Parathyroid adenoma (tissue), 2 donors: ENCODE results near the gene RNF13.
A peak's percentile ranks its signal among the peaks of the same experiment; 100 is the strongest.

Experiments
- H2AFZ ChIP-seq: fragments of 300-600 bp; sonication (generic); one replicate; pipeline ENCODE4 v1.7.0; 2017; ENCODE audit warnings: antibody characterized with exemption, mild to moderate bottlenecking
- H3K27ac ChIP-seq: fragments of 300-600 bp; sonication (generic); one replicate; pipeline ENCODE4 v1.7.0; 2017
- H3K27me3 ChIP-seq: fragments of 300-600 bp; sonication (generic); one replicate; pipeline ENCODE4 v1.7.0; 2017; ENCODE audit warnings: low read length; ENCODE audit not compliant: control insufficient read depth, insufficient read depth
- H3K36me3 ChIP-seq: fragments of 300-600 bp; sonication (generic); one replicate; pipeline ENCODE4 v1.7.0; 2017; ENCODE audit warnings: low read length; ENCODE audit not compliant: control insufficient read depth, insufficient read depth
- H3K4me1 ChIP-seq: fragments of 300-600 bp; sonication (generic); one replicate; pipeline ENCODE4 v1.7.0; 2017; ENCODE audit warnings: control low read depth
- H3K4me2 ChIP-seq: fragments of 300-600 bp; sonication (generic); one replicate; pipeline ENCODE4 v1.7.0; 2017; ENCODE audit warnings: low read length
- H3K4me3 ChIP-seq: fragments of 300-600 bp; sonication (generic); one replicate; pipeline ENCODE4 v1.7.0; 2017; ENCODE audit warnings: low read depth, low read length
- H3K79me2 ChIP-seq: fragments of 300-600 bp; sonication (generic); one replicate; pipeline ENCODE4 v1.7.0; 2017; ENCODE audit warnings: control low read depth
- H3K9ac ChIP-seq: fragments of 300-600 bp; sonication (generic); one replicate; pipeline ENCODE4 v1.7.0; 2017; ENCODE audit warnings: mild to moderate bottlenecking
- H3K9me3 ChIP-seq: fragments of 300-600 bp; sonication (generic); one replicate; pipeline ENCODE4 v1.7.0; 2017; ENCODE audit warnings: low read length; ENCODE audit not compliant: control insufficient read depth
- CTCF ChIP-seq: fragments of 300-600 bp; sonication (generic); IDR thresholded peaks from one replicate; pipeline ENCODE4 v1.7.0; 2017; ENCODE audit warnings: antibody characterized with exemption, mild to moderate bottlenecking
- donor health status: primary hyperparathyroidism.

The RNF13 gene

GRCh38 chr3:149767720-149768119 lies 45.3 kb upstream of the RNF13 start:
- H3K4me1 ChIP-seq = no peaks in the 10 kb centered on the region
- TF ChIP-seq CTCF = no peak
- no peaks in the 10 kb centered on the region for H3K9me3 ChIP-seq
- H3K36me3 ChIP-seq = no peaks in the 10 kb centered on the region
- no peak overlapping the region for H3K9ac ChIP-seq
- no peak overlapping the region for H3K27ac ChIP-seq
- H2AFZ ChIP-seq = no peak overlapping the region
- no peaks in the 10 kb centered on the region for H3K27me3 ChIP-seq
- H3K4me3 ChIP-seq = no peak overlapping the region
- no peak overlapping the region for H3K4me2 ChIP-seq
- no peaks in the 10 kb centered on the region for H3K79me2 ChIP-seq

- no peak for TF ChIP-seq CTCF
- Histone ChIP-seq H3K27ac (no peak overlapping the region), H2AFZ (no peak overlapping the region), H3K4me2 (no peak overlapping the region), H3K79me2 (no peaks in the 10 kb centered on the region), H3K4me3 (no peak overlapping the region), H3K36me3 (no peaks in the 10 kb centered on the region), H3K27me3 (no peaks in the 10 kb centered on the region), H3K9me3 (no peaks in the 10 kb centered on the region), H3K4me1 (no peaks in the 10 kb centered on the region), H3K9ac (no peak overlapping the region)
These were observed 44.3 kb upstream of the RNF13 start for GRCh38 chr3:149768704-149769103.

GRCh38 chr3:149770246-149770645 lies 42.8 kb upstream of the RNF13 start:
- Histone ChIP-seq H3K9me3 (no peaks in the 10 kb centered on the region), H3K9ac (no peak overlapping the region), H3K79me2 (no peaks in the 10 kb centered on the region), H3K27me3 (no peaks in the 10 kb centered on the region), H2AFZ (no peak overlapping the region), H3K27ac (no peak overlapping the region), H3K4me1 (no peaks in the 10 kb centered on the region), H3K36me3 (no peaks in the 10 kb centered on the region), H3K4me3 (no peak overlapping the region), H3K4me2 (no peak overlapping the region)
- TF ChIP-seq CTCF = no peak

- Histone ChIP-seq H3K4me3 (no peak overlapping the region), H3K9ac (no peak overlapping the region), H3K36me3 (no peaks in the 10 kb centered on the region), H3K9me3 (no peaks in the 10 kb centered on the region), H3K4me1 (no peaks in the 10 kb centered on the region), H3K4me2 (no peak overlapping the region), H2AFZ (no peak overlapping the region), H3K79me2 (no peaks in the 10 kb centered on the region), H3K27ac (no peak overlapping the region), H3K27me3 (no peaks in the 10 kb centered on the region)
- TF ChIP-seq CTCF = peak; percentile 79
These were observed 41.3 kb upstream of the RNF13 start for GRCh38 chr3:149771652-149772271.

GRCh38 chr3:149772861-149773260 lies 40.2 kb upstream of the RNF13 start:
- no peak for TF ChIP-seq CTCF

More at GRCh38 chr3:149772861-149773260, 40.2 kb upstream of the RNF13 start:
- no peaks in the 10 kb centered on the region for H3K9me3 ChIP-seq
- H2AFZ ChIP-seq = no peak overlapping the region
- no peak overlapping the region for H3K4me3 ChIP-seq
- no peaks in the 10 kb centered on the region for H3K79me2 ChIP-seq
- H3K4me1 ChIP-seq = no peaks in the 10 kb centered on the region
- no peak overlapping the region for H3K9ac ChIP-seq
- no peaks in the 10 kb centered on the region for H3K36me3 ChIP-seq
- no peaks in the 10 kb centered on the region for H3K27me3 ChIP-seq
- no peak overlapping the region for H3K4me2 ChIP-seq
- H3K27ac ChIP-seq = no peak overlapping the region
